GM19351 (cell line): ENCODE data around the gene TMEM165.
A peak's percentile ranks its signal among the peaks of the same experiment; 100 is the strongest.

Source experiments
- ATAC-seq: cut with Tn5 transposase; IDR thresholded peaks from one replicate; pipeline ENCODE4 v1.9.1; 2021; ENCODE audit warnings: mild to moderate bottlenecking, moderate library complexity; ENCODE audit not compliant: unreplicated experiment

TMEM165 gene

GRCh38 chr4:55399581-55399980 is 3.8 kb downstream of the TMEM165 start:
- ATAC-seq, result no peak

DNA sequence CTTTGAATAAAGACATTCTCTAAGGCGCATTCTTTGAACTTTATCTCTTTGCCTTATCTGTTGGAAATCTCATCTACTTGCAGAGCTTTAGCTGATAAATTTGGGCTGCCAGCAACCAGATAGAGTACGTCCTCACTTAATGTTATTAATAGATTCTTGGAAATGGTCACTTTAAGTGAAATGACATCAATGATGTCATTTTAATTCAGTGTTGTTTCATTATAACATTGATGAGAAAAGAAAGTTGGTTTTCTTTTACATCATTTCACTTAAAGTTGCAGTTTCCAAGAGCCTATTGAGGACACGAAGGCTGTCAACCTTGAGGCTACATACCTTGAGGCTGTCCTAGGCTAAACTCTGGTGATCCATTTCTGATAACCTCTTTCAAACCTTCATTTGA is 9.3 kb downstream of the TMEM165 start:
- no peak for ATAC-seq

- ATAC-seq, result no peak
These were observed 10.8 kb downstream of the TMEM165 start for GRCh38 chr4:55406545-55406944.

DNA sequence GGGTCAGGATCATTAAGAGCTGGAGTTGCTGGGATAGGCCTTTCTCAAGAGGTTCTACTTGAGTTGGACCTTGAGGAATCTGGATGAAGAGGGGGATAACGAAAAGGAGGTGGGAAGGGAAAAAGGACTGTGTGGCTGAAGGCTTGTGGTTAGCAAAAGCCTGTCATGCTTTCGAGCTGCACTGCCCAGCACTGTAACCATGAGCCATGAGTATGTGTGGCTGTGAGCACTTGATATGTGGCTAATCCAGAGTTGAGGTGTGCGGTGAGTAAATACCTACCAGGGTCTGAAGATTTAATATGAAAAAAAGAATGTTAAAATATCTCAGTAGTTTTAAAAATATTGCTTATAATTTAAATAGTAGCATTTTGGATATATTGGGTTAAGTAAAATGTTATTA is 11.4 kb downstream of the TMEM165 start:
- ATAC-seq, result no peak

GRCh38 chr4:55407764-55408163 is 12.0 kb downstream of the TMEM165 start:
- no peak for ATAC-seq

DNA sequence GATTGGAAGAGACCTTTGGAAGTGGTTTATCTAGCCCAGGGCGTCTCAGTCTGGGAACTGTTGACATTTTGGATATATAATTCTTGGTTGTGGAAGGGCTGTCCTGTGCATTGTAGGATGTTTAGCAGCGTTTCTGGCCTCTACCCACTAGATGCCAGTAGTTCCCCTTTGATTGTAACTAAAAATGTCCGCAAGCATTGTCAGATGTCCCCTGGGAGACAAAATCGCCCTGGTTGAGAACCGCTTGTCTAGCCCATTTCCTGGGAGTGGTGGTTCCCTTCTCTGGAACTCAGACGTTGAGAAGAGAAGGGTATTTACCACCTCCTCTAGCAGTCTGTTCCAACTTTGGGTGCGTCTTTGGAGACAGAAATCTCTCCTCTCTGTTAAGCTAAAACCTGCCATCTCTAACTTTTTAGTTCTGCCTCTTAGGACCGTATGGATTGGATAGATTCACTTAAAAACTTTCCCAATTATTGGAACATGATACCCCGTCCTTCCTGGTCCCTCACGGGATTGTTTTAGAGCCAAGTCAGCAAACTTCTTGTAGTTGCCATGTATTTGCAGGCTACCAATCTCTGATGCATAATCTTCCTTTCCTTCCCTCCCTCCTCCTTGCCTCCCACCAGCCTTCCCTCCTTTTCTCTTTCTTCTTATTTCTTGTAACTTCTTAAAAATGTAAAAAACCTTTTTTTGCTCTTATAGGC is 13.9 kb downstream of the TMEM165 start:
- no peak for ATAC-seq

DNA sequence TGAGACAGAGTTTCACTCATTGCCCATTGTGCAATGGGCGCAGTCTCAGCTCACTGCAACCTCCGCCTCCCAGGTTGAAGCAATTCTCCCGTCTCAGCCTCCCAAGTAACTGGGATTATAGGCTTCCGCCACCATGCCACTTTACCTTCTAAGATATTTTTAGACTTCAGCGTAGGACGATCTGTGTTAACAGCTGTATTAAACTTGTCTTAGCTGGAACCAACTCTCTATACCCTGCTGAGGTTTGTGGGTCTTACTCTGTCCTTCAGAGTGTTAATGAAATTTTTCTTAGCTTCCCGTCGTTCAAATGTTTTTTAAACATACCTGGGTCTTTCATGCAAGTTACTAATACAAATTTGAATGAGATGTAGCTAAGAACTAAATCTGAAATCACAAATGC is 14.7 kb downstream of the TMEM165 start:
- ATAC-seq, result no peak

GRCh38 chr4:55411621-55412020 is 15.9 kb downstream of the TMEM165 start:
- no peak for ATAC-seq

- ATAC-seq, result no peak
These were observed 20.4 kb downstream of the TMEM165 start for GRCh38 chr4:55416176-55416575.

DNA sequence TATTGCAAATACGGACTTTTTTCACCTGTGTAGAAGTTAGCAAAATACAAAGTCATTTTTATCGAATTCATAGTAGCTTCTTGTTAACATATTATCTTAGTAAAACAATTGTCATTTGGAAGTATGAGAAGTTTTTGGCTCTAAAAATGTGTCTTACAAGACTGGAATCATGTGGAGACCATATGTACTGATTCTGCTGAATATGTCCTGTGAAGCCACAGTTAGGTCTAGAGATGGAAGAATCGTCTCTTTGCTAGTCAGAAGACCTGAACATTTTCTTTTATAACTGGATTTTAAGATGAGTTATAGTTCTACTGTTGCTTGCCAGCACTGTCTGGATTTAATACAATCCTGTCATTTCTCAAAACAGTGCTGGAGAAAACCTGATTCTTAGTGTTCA is 29.0 kb downstream of the TMEM165 start:
- ATAC-seq, result no peak

DNA sequence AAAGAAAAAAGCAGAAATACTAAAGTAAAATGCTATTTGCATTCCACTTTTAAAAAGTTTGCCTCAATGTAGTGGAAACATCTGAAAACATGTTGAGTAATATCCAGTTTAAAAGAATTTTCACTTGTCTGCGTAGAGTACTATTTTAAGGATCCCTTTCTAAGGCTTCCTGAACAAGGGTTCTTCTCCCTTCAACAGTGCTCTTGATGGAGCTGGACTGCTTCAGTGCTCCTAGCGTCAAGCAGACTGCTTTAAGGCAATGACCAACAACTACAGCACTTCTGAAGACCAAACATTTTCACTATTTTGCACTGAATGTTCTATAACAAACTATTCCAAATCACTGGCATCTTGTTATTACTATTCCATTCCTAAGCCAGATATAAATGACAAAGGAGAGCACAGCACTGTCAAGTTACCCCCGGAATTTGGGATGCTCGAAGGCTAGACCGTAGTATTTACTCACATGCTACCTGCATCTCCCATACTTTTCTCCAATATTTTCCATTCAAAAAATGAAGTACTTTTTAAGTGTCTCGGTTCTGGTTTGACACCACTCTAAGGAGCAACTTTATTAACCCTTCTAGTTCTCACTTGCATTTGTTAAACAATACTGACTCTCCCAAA is 36.1 kb downstream of the TMEM165 start:
- no peak for ATAC-seq

DNA sequence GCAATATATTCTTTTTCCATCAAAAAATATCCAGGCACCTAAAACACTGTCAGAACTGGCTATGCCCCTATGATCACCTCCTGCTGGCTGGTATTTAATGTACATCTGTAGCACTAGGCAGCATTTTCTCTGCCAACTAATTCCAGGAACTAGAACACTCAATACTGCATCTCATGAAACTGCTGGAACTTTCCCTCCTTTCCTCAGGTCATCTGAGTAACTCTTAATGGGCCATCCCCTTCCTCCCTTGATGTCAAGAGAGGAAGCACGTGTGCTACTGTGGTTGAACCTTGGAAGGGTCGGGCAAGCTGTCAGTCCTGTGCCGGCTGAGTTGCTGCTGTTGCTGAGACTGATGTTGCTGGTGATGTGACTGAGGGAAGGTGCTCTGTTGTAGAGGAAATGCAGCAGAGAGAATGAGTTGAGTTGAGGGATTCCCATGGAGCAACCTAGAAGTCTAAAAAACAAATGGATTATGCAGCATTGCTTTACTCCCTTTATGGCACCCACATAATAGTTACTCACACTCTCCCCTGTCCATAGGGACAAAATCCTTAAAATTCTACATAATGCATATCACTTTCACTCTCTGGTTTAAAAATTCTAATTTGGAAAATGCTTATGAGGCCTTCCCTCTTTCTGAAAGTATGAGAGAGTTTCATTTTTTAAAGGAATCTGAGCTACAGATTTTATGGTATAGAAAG is 39.5 kb downstream of the TMEM165 start:
- peak; percentile 75 for ATAC-seq

DNA sequence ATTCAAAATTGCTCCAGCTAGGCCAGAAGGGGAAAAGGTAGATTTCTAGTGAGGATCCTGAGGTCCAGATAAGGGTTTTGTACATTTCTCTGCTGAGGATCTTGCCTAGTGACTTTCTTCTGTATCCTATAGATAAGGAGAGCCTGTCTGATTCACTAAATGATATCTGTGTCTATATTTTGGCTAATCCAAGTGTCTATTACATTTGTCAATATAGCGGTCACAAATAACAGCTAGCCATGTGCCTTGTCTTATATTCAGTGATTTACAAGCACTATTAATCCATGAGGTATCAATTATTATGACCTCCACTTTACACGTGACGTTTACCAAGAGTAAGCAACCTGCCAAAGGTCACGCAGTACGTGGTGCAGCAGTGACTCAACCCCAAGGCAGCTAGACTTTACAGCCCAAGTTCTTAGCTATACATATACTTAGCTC is 41.6 kb downstream of the TMEM165 start:
- ATAC-seq, result no peak

DNA sequence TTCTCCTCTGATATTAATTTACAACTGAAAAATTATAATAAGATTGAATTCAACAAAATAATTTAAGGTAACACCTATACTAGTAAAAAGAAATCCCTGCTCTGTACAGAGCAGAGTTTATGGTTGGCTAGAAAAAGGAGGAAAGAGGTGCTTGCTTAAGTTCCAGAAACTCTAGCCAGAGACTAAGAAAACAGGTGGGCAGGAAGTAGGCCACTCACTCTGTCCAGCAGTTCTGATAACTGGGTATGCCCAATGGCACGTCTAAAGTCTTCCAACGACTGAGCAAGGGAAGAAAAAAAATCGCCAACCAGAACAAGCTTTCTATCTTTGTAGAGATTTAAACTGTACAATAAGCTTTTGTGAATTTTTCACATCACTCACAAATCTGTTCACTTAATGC is 42.1 kb downstream of the TMEM165 start:
- no peak for ATAC-seq

DNA sequence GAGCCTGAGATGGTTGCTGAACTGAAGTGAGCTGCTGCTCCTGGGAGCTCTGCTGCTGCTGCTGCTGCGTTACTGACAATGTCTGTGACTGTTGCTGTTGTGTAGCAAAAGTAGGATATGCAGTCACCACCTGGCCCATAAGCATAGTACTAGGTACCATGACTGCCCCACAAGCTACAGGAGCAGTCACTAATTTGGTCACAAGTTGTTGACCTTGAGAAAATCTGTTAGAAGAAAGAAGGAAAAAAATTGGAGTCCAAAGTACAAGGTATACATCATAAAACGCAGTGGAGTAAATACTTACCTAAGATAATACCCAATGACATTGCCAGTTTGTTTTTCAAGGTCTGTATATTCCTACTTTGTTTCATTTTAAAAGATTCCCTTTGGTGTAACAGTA is 42.6 kb downstream of the TMEM165 start:
- no peak for ATAC-seq

DNA sequence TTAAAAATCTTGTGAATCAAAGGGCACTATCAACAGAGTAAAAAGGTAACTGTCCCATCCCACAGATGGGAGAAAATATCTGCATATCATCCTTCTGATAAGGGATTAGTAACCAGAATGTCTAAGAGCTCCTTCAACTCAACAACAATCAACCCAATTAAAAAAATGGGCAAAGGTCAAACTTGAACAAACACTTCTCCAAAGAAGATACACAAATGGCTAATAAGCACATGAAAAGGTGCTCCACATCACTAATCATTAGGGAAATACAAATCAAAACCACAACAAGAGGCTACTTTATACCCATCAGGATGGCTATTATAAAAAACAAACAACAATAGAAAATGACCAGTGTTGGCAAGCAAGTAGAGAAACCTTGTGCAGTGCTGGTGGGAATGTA is 43.3 kb downstream of the TMEM165 start:
- ATAC-seq, result no peak

DNA sequence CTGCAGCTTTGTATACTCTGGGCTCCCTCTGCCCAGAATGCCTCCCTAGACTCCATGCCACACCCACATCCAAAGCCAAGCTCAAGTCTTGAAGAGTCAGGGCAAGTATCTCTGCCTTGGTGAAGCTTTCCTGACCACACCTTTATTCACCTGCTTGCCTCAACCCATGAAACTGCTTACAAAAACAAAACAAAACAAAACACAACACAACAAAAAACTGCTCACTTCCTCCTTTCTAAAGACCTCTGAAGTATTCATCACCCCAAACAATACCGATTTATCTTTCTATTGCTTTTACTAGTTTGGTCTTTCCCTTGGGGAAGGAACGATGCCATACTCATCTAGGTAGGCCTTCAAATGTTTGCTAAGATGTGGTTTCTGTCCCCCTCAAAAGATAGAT is 45.0 kb downstream of the TMEM165 start:
- no peak for ATAC-seq

- ATAC-seq, result no peak
These were observed 46.8 kb downstream of the TMEM165 start for GRCh38 chr4:55442541-55442940.

DNA sequence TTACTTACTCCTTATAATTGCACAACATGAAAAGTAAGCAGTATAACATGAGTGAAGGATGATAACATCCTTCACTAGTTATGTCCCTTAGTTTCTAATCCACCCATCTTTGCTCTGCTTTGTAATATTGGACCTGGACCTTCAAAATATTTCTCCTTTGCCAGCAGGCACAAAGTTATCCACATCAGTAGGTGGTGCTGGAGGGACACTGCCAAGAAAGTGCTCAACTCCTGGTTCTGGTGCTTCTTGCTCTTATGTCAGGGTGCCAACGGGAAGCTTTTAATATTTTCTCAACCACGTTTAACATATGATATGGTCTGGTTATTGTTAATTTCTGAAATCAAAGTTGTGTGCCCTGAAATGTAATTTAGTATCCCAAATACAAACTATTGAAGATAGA is 49.1 kb downstream of the TMEM165 start:
- no peak for ATAC-seq

DNA sequence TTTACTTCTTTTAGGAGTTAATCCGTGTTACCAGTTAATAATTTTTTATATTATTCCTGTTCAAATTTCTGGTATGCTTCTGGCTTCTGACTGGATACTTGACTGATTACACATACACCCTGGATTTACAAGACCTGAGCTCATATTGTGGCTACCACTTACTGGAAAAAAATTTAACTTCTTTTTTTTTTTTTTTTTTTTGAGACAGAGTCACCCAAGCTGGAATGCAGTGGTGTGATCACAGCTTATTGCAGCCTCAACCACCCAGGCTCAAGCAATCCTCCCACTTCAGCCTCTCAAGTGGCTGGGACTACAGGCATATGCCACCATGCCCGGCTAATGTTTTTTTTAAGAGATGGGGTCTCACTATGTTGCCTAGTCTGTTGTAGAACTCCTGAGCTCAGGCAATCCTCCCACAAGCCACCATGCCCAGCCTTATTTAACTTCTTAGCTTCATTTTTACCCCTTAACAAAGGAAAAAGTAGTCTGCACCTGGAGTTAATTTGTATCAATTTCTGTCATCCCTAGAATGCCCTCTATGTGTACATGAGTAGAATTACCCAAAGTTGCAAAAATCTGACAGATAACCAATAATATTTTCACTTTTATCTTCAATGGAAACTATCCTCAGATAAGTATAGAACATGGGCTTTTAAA is 50.3 kb downstream of the TMEM165 start:
- no peak for ATAC-seq

GRCh38 chr4:55446578-55446922 is 50.8 kb downstream of the TMEM165 start:
- no peak for ATAC-seq
